ENCODE measurements around the gene ITPKB.
"Not testable (repeated sequence)": the region's sequence is repeated elsewhere in the genome, so short reads cannot be mapped to it uniquely, and the experiment has no call there.

The ITPKB gene

GRCh38 chr1:226648421-226648820 lies 90.7 kb downstream of the ITPKB start:
- DNase-seq: no peak

- no peak for DNase-seq
Measured at GRCh38 chr1:226647719-226648118, 91.4 kb downstream of the ITPKB start.

DNA sequence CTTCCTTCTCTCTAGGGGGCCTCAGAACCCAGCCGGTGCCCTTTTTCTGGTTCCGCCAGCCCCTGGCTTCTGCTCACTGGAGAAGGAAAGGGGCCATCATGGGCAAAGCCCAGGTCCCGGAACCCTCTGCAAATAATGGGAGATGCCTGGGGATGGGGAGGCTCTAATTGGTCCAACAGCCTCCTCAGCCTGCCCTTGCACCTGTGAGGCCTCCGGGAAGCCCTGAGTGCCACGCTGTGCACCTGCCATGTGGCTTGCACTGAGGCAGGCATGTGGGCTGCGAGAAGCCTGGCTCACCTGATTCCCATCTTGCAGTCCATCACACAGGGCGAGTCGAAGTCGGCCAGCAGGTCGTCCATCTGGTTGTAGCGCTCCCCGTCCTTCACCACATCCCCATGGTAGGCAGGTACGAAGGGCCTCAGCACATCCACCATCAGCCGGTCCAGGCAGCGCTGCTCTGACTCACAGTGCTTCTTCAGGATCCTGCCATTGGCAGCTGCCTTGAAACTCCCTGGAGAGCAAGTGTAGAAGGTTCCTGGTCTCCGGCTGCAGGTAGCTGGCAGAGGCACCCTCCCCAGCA lies 92.1 kb downstream of the ITPKB start:
- DNase-seq: no peak

GRCh38 chr1:226646026-226646869 lies 92.8 kb downstream of the ITPKB start:
- no peak for DNase-seq

DNA sequence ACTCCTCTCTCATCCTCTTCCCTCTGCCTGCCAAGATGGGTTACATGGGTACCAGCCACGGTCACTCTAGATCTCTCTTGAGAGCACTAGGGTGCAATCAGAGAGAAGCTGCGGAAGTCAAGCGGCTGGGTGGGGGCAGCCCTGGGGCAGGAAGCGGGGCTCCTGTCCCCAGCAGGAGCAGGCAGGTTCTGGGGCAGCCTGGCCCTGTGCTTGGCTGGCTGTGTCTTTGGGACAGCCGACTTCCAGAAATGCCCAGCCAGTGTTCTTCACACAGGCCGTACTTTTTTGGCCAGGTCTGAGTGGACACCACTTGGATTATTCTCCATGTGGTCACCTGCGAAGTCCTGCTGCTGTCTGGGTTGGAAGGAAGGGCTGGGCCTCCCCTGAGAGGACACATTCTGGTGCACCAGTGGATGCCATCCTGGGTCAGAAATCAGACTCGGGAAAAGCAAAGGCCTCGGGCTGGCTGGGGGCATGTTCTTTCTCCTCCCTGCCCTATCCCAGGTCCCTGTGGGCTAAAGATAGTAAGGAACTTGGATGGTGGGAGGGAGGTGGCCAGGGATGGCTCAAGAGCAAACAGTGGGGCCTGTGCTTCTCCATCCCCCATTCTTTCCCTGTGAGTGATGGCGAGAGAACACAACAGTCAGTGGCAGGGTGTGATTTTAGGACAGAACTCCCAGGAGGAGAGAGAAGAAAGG lies 93.7 kb downstream of the ITPKB start:
- no peak for DNase-seq

DNA sequence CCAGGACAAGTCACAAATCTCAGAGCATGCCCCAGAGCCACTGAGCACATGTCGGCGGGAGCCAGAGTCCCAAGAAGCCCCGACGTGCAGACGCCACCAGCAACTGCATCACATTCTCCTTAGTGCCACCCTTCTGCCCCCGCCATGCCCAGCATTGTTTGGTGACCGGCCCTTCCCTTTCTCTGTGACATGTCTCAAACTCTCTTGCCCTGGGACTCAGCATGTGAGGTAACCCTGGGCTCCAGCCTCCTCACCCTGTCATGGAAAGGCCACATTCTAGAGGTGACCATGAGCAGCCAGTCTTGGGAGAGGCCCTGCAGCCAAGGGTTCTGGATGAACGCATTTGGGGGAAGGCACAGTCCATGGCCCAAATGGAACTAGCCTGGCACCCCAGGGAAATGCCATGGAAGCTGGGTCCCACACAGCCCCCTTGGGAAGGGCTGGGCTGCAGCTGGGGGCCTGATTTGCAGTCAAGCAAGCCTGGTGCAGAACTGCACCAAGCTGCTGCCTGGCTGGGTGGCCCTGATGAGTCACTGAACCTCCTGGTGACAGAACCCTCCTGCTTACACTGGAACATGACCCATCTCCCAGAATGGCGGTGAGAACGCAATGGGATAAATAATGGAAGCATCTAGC lies 94.4 kb downstream of the ITPKB start:
- no peak for DNase-seq

DNA sequence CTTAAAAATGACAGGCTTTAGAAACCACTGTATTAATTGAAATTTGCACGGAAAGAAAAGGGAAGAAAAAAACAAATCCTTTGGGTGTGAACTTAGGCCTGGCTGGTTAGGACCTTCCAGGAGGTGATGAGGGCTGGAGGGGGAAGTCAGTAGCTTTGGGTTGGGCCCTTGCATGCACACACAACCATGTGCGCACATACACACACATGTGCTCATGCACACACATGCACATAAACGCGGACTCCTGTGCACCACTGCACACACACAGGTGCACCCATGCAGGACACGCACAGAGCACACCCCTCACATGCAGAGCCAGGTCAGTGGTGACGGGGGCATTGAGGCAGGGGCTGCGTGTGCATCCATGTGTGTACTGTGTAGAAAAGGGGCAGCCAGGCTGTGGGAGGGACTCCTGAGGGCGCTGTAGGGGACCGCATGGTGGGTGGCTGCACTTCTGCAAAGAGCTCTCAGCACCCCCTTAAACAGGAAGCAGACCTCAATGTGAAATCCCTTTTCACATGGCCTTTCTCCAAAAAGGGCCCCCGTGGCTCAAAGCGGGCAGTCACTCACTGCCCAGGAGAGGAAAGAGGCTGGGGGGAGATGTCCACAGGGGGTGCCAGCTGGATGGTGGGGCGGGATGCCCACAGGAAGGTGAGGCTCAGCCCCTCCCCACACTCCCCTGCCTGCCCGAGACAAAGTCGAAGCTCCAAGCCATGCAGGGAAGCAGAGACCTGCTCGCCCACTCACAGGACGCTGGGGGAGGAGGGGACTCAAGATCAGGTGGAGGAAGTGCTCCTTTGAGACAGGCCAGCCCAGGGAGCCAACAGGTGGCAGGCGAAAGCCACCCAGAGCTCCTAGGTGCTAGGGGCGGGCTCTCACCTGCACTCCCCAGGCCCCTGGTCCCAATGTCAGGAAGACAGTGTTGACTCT lies 95.2 kb downstream of the ITPKB start:
- no peak for DNase-seq

DNA sequence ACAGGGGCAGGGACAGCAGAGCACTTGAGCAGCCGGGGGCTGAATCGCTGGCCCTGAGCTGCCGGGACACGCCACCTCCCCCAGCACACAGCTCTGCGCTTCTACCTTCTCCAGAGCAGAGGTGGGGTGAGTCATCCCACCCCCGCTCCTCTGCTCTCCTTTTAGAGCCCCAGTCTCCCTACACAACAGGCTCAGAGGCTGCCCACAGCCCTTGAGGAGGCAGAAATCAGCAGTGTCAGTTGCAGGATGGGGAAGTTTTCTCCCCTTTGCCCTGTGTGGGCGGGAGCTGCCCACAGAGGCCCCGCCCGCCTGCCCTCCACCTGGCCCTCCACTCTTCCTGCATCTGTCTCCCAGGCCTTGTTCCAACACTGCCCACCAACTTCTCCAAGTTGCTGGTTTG lies 95.9 kb downstream of the ITPKB start:
- DNase-seq: no peak

GRCh38 chr1:226642421-226642820 lies 96.7 kb downstream of the ITPKB start:
- DNase-seq: no peak

- no peak for DNase-seq
Measured at GRCh38 chr1:226641671-226642231, 97.3 kb downstream of the ITPKB start.

GRCh38 chr1:226640321-226641136 lies 98.6 kb downstream of the ITPKB start:
- no peak for DNase-seq

GRCh38 chr1:226639631-226640061 lies 99.4 kb downstream of the ITPKB start:
- DNase-seq: no peak

DNA sequence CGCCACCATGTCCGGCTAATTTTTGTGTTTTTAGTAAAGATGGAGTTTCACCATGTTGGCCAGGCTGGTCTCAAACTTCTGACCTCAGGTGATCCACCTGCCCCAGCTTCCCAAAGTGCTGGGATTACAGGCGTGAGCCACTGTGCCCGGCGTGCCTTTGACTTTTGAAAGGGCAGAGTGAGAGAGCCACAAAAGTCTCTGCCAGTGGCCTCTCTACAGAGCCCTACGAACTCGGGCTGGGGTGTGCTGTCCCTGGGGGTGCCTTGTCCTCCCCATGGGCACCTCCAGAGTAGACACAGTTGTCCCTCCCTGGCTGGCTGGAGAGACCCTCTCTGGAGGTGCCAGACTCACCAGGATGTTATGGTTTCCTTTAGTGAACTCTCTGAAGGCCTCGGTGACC lies 99.9 kb downstream of the ITPKB start:
- not testable (repeated sequence) for DNase-seq

DNA sequence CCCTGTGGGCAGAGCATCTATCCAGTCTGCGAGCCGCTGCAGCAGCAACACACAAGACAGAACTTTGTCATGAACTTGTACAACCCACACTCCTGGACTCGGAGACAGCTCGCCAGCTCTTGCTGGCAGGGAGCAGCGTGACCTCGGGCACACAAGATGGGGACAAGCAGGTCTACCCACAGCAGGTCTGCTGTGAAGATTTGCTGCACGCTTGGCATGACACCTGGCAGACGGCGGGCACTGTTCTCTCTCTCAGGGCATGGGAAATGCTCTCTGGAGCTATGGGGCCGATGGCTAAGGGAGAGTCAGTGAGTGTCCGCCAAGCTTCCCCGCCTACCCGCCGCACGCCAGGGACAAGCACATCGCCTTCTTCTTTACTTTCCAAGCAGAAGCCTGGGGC lies 100.5 kb downstream of the ITPKB start:
- no peak for DNase-seq

GRCh38 chr1:226638001-226638601 lies 101.0 kb downstream of the ITPKB start:
- no peak for DNase-seq

- no peak for DNase-seq
Measured at GRCh38 chr1:226637147-226637935, 101.7 kb downstream of the ITPKB start.

DNA sequence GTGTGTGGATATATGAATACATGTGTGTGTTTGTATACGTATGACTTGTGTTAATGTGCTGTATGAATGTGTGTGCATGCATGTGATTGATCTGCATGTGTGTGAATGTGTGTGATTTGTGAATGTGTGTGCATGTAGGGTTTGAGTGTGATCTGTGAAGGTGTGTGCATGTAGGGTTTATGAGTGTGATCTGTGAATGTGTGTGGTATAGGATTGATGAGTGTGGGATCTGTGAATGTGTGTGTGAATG lies 102.3 kb downstream of the ITPKB start:
- DNase-seq: no peak

- no peak for DNase-seq
Measured at GRCh38 chr1:226635456-226635941, 103.6 kb downstream of the ITPKB start.

GRCh38 chr1:226634611-226635246 lies 104.4 kb downstream of the ITPKB start:
- no peak for DNase-seq
